Liver (tissue), 9 donors: ENCODE data around the gene EHD2. TPM values are rescaled to one million over a fixed set of nuclear protein-coding genes. Genes with fewer than 3 reads are reported as not detected.

Experiments used
- DNase-seq: peaks from one replicate; pipeline ENCODE4 v3.0.0-alpha.2; 2017; ENCODE audit warnings: low spot score
- H3K27ac ChIP-seq, 2 donors: one replicate each; pipeline ENCODE4 v1.7.0; 2013; ENCODE audit warnings: inconsistent platforms in 2 of 2, low read length in 2 of 2, control low read depth in 1 of 2, low read depth in 1 of 2, mild to moderate bottlenecking in 1 of 2
- H3K27me3 ChIP-seq, 4 donors: one replicate each; pipeline versions ENCODE4 v1.6.1 to v1.7.0; 2013; ENCODE audit warnings: low read length in 3 of 4, inconsistent platforms in 1 of 4, mild to moderate bottlenecking in 1 of 4, moderate library complexity in 1 of 4; ENCODE audit not compliant: control insufficient read depth in 4 of 4, insufficient read depth in 4 of 4
- H3K36me3 ChIP-seq, 4 donors: one replicate each; pipeline versions ENCODE4 v1.6.1 to v1.7.0; 2013; ENCODE audit warnings: low read length in 3 of 4, mild to moderate bottlenecking in 3 of 4, low read depth in 1 of 4, moderate library complexity in 1 of 4; ENCODE audit not compliant: control insufficient read depth in 4 of 4, insufficient read depth in 3 of 4
- H3K4me1 ChIP-seq, 4 donors: one replicate each; pipeline versions ENCODE4 v1.6.1 to v1.7.0; 2013; ENCODE audit warnings: low read length in 3 of 4, mild to moderate bottlenecking in 3 of 4, moderate library complexity in 1 of 4; ENCODE audit not compliant: control insufficient read depth in 4 of 4, insufficient read depth in 4 of 4
- H3K4me3 ChIP-seq, 3 donors: one replicate each; pipeline versions ENCODE4 v1.6.1 to v1.7.0; 2013; ENCODE audit warnings: low read length in 3 of 3, control low read depth in 1 of 3, low read depth in 1 of 3, mild to moderate bottlenecking in 1 of 3
- H3K9ac ChIP-seq, 2 donors: one replicate each; pipeline ENCODE4 v1.7.0; 2013; ENCODE audit warnings: low read length in 2 of 2, mild to moderate bottlenecking in 2 of 2, moderate library complexity in 2 of 2, control low read depth in 1 of 2, low read depth in 1 of 2
- H3K9me3 ChIP-seq, 4 donors: one replicate each; pipeline versions ENCODE4 v1.6.1 to v1.7.0; 2013; ENCODE audit warnings: low read length in 3 of 4; ENCODE audit not compliant: control insufficient read depth in 4 of 4
- EGR1 ChIP-seq, 2 donors: IDR thresholded peaks; 2 replicates each; pipeline ENCODE4 v1.6.1; 2016 to 2018; ENCODE audit warnings: antibody characterized with exemption in 2 of 2, low read depth in 2 of 2
- GABPA ChIP-seq, 2 donors: IDR thresholded peaks in 1 of 2; conservative IDR thresholded peaks in 1 of 2; 2 replicates each; pipeline ENCODE4 v1.6.1; 2016; ENCODE audit warnings: antibody characterized with exemption in 2 of 2, mild to moderate bottlenecking in 1 of 2, moderate library complexity in 1 of 2
- HNF4A ChIP-seq, 2 donors: conservative IDR thresholded peaks; 2 replicates each; pipeline ENCODE4 v1.6.1; 2016; ENCODE audit warnings: antibody characterized with exemption in 2 of 2, mild to moderate bottlenecking in 2 of 2
- HNF4G ChIP-seq: IDR thresholded peaks from 2 replicates; pipeline ENCODE4 v1.6.1; 2016; ENCODE audit warnings: antibody characterized with exemption
- JUND ChIP-seq, 2 donors: IDR thresholded peaks; 2 replicates each; pipeline ENCODE4 v1.6.1; 2016; ENCODE audit warnings: antibody characterized with exemption in 2 of 2
- NR2F2 ChIP-seq: IDR thresholded peaks from 2 replicates; pipeline ENCODE4 v1.6.1; 2016; ENCODE audit warnings: antibody characterized with exemption
- RAD21 ChIP-seq, 2 donors: IDR thresholded peaks; 2 replicates each; pipeline ENCODE4 v1.6.1; 2016; ENCODE audit warnings: antibody characterized with exemption in 2 of 2, mild to moderate bottlenecking in 2 of 2
- RXRA ChIP-seq, 2 donors: IDR thresholded peaks; 2 replicates each; pipeline ENCODE4 v1.6.1; 2017 to 2018; ENCODE audit warnings: antibody characterized with exemption in 2 of 2, mild to moderate bottlenecking in 1 of 2
- SP1 ChIP-seq: IDR thresholded peaks from 2 replicates; pipeline ENCODE4 v1.6.1; 2018; ENCODE audit warnings: antibody characterized with exemption, mild to moderate bottlenecking
- TAF1 ChIP-seq: conservative IDR thresholded peaks from 2 replicates; pipeline ENCODE4 v1.6.1; 2016; ENCODE audit warnings: antibody characterized with exemption, mild to moderate bottlenecking
- YY1 ChIP-seq: IDR thresholded peaks from 2 replicates; pipeline ENCODE4 v1.6.1; 2016; ENCODE audit warnings: antibody characterized with exemption, mild to moderate bottlenecking
- WGBS: extraction: QIAGEN DNeasy Blood & Tissue Kit; methylation state at CpG from one replicate; pipeline ENCODE4 v1.1.7; 2013; 5-methylcytosine and 5-hydroxymethylcytosine counted together
- polyA plus RNA-seq, 2 donors: library from polyadenylated mRNA; stranded (reverse) in 1 of 2; unstranded in 1 of 2; fragments of 200-250 nt in 1 of 2; fragments of >200 nt in 1 of 2; fragmentation: Nextera tagmentation in 1 of 2; extraction: Ambion mirVana in 1 of 2; gene quantifications; one replicate each; pipeline versions ENCODE4 v1.2.1 to v1.2.3, GENCODE V29; 2013 to 2015
- total RNA-seq, 2 donors: library from RNA; depleted of rRNA; stranded (reverse); fragments of >200 nt; gene quantifications; one replicate each; pipeline ENCODE4 v1.2.3, GENCODE V29; 2014
- TF ChIP-seq, protein P1 (sequence below): IDR thresholded peaks from 2 replicates; pipeline ENCODE4 v1.6.1; 2016; ENCODE audit warnings: antibody characterized with exemption
- TF ChIP-seq, protein P2 (sequence below): IDR thresholded peaks from 2 replicates; pipeline ENCODE4 v1.6.1; 2016; ENCODE audit warnings: antibody characterized with exemption
- TF ChIP-seq, protein P3 (sequence below): fragments of 150-350 bp; IDR thresholded peaks from 2 replicates; pipeline ENCODE4 v1.5.1; 2017; ENCODE audit warnings: improper control_type of control experiment, low read depth, low read length; ENCODE audit not compliant: missing input control
- TF ChIP-seq, protein P4 (sequence below): IDR thresholded peaks from 2 replicates; pipeline ENCODE4 v1.6.1; 2016; ENCODE audit warnings: antibody characterized with exemption, mild to moderate bottlenecking
- donor health status: healthy.
- donor health status: healthy.
- donor health status: healthy.
- donor health status: healthy.
- donor health status: healthy.

EHD2 gene
- total and polyA plus RNA-seq, 4 donors = 3.2 to 7.9 (median 5.8) TPM

DNA sequence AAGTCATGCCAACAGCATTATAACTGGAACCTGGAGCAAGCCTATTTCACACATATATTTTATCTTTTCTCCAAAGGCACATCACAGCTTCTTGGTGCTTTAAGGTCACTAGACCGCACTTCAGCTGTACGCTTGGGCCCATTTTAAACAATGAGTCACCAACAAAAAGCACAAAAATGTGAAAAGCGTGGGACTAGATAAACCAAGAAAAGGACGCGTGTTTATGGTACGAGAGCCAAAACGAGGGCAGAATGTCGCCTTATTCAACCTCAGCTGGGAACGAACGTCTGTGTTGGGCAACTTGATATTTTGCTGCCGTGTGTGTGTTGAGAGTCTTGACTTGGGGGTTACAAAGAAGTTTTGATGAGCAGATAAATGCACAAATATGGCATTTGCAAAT is 9.2 kb upstream of the EHD2 start:
- H3K4me1 ChIP-seq = no peaks in the 10 kb centered on the region
- 88% methylated on average over 11 of the region's 11 CpGs for WGBS
- no peak overlapping the region for H3K27ac ChIP-seq
- no peak overlapping the region for H3K4me3 ChIP-seq
- H3K27me3 ChIP-seq = no peaks in the 10 kb centered on the region
- TF ChIP-seq, protein P1, sequence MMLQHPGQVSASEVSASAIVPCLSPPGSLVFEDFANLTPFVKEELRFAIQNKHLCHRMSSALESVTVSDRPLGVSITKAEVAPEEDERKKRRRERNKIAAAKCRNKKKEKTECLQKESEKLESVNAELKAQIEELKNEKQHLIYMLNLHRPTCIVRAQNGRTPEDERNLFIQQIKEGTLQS = no peak
- TF ChIP-seq TAF1 = no peak
- no peak for TF ChIP-seq HNF4G
- TF ChIP-seq GABPA (IDR thresholded peaks at IDR 0.05 in 1 of 2, conservative IDR thresholded peaks at IDR 0.05 in 1 of 2) = no peak
- TF ChIP-seq JUND (IDR thresholded peaks at IDR 0.05) = no peak
- no peak for TF ChIP-seq SP1
- TF ChIP-seq, protein P2, sequence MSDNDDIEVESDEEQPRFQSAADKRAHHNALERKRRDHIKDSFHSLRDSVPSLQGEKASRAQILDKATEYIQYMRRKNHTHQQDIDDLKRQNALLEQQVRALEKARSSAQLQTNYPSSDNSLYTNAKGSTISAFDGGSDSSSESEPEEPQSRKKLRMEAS = no peak
- TF ChIP-seq HNF4A (conservative IDR thresholded peaks at IDR 0.05) = no peak
- H3K9me3 ChIP-seq = no peaks in the 10 kb centered on the region
- H3K9ac ChIP-seq = no peak overlapping the region
- DNase-seq = no peak
- peaks cover 5 to 31% (median 8%) of the 10 kb centered on the region in 4 donors for H3K36me3 ChIP-seq

DNA sequence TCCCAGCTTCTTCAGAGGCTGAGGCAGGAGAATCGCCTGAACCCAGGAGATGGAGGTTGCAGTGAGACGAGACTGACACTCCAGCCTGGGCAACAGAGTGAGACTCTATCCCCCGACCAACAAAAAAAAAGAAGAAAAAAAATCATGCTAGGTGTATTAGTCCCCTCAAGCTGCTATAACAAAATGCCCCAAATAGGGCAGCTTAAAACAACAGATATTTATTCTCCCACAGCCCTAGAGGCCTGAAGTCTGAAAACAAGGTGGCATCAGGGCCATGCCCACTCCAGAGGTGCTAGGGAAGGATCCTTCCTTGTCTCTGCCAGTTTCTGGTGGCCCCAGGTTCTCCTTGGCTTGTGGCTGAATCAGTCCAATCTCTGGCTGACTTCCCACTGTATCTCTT is 8.6 kb upstream of the EHD2 start:
- no peak overlapping the region for H3K27ac ChIP-seq
- 92% methylated on average over 3 of the region's 3 CpGs for WGBS
- no peaks in the 10 kb centered on the region for H3K27me3 ChIP-seq
- no peak overlapping the region for H3K4me3 ChIP-seq
- no peaks in the 10 kb centered on the region for H3K4me1 ChIP-seq
- H3K9ac ChIP-seq = no peak overlapping the region
- H3K9me3 ChIP-seq = no peaks in the 10 kb centered on the region
- DNase-seq = no peak
- TF ChIP-seq, protein P3, sequence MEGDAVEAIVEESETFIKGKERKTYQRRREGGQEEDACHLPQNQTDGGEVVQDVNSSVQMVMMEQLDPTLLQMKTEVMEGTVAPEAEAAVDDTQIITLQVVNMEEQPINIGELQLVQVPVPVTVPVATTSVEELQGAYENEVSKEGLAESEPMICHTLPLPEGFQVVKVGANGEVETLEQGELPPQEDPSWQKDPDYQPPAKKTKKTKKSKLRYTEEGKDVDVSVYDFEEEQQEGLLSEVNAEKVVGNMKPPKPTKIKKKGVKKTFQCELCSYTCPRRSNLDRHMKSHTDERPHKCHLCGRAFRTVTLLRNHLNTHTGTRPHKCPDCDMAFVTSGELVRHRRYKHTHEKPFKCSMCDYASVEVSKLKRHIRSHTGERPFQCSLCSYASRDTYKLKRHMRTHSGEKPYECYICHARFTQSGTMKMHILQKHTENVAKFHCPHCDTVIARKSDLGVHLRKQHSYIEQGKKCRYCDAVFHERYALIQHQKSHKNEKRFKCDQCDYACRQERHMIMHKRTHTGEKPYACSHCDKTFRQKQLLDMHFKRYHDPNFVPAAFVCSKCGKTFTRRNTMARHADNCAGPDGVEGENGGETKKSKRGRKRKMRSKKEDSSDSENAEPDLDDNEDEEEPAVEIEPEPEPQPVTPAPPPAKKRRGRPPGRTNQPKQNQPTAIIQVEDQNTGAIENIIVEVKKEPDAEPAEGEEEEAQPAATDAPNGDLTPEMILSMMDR = no peak
- TF ChIP-seq HNF4A (conservative IDR thresholded peaks at IDR 0.05) (no peak), GABPA (IDR thresholded peaks at IDR 0.05 in 1 of 2, conservative IDR thresholded peaks at IDR 0.05 in 1 of 2) (no peak), TAF1 (no peak), RXRA (IDR thresholded peaks at IDR 0.05) (no peak), HNF4G (no peak), EGR1 (IDR thresholded peaks at IDR 0.05; ENCODE audit: low read depth in 2 of 2) (no peak), RAD21 (IDR thresholded peaks at IDR 0.05) (no peak), NR2F2 (no peak), SP1 (no peak), YY1 (no peak)
- TF ChIP-seq, protein P4, sequence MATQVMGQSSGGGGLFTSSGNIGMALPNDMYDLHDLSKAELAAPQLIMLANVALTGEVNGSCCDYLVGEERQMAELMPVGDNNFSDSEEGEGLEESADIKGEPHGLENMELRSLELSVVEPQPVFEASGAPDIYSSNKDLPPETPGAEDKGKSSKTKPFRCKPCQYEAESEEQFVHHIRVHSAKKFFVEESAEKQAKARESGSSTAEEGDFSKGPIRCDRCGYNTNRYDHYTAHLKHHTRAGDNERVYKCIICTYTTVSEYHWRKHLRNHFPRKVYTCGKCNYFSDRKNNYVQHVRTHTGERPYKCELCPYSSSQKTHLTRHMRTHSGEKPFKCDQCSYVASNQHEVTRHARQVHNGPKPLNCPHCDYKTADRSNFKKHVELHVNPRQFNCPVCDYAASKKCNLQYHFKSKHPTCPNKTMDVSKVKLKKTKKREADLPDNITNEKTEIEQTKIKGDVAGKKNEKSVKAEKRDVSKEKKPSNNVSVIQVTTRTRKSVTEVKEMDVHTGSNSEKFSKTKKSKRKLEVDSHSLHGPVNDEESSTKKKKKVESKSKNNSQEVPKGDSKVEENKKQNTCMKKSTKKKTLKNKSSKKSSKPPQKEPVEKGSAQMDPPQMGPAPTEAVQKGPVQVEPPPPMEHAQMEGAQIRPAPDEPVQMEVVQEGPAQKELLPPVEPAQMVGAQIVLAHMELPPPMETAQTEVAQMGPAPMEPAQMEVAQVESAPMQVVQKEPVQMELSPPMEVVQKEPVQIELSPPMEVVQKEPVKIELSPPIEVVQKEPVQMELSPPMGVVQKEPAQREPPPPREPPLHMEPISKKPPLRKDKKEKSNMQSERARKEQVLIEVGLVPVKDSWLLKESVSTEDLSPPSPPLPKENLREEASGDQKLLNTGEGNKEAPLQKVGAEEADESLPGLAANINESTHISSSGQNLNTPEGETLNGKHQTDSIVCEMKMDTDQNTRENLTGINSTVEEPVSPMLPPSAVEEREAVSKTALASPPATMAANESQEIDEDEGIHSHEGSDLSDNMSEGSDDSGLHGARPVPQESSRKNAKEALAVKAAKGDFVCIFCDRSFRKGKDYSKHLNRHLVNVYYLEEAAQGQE = no peak
- TF ChIP-seq, protein P1 = no peak
- peaks cover 4 to 24% (median 7%) of the 10 kb centered on the region in 4 donors for H3K36me3 ChIP-seq
